Panc1 (cell line): ENCODE measurements around the gene KANK2.

Experiments
- POLR2AphosphoS5 ChIP-seq: IDR thresholded peaks from 2 replicates; pipeline ENCODE4 v1.6.1; 2012; ENCODE audit warnings: mild to moderate bottlenecking, low read depth, low read length, moderate library complexity
- TF ChIP-seq, protein P1 (sequence below), 2 experiments: IDR thresholded peaks; 2 replicates each; pipeline ENCODE4 v1.6.1; 2011 to 2012; ENCODE audit warnings: low read depth in 2 of 2, control low read depth in 1 of 2, low read length in 1 of 2, mild to moderate bottlenecking in 1 of 2, moderate library complexity in 1 of 2; ENCODE audit not compliant: insufficient read depth in 1 of 2

GRCh38 chr19:11154683-11155047 lies 42.7 kb downstream of the KANK2 start:
- TF ChIP-seq, protein P1, sequence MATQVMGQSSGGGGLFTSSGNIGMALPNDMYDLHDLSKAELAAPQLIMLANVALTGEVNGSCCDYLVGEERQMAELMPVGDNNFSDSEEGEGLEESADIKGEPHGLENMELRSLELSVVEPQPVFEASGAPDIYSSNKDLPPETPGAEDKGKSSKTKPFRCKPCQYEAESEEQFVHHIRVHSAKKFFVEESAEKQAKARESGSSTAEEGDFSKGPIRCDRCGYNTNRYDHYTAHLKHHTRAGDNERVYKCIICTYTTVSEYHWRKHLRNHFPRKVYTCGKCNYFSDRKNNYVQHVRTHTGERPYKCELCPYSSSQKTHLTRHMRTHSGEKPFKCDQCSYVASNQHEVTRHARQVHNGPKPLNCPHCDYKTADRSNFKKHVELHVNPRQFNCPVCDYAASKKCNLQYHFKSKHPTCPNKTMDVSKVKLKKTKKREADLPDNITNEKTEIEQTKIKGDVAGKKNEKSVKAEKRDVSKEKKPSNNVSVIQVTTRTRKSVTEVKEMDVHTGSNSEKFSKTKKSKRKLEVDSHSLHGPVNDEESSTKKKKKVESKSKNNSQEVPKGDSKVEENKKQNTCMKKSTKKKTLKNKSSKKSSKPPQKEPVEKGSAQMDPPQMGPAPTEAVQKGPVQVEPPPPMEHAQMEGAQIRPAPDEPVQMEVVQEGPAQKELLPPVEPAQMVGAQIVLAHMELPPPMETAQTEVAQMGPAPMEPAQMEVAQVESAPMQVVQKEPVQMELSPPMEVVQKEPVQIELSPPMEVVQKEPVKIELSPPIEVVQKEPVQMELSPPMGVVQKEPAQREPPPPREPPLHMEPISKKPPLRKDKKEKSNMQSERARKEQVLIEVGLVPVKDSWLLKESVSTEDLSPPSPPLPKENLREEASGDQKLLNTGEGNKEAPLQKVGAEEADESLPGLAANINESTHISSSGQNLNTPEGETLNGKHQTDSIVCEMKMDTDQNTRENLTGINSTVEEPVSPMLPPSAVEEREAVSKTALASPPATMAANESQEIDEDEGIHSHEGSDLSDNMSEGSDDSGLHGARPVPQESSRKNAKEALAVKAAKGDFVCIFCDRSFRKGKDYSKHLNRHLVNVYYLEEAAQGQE (IDR thresholded peaks at IDR 0.05; ENCODE audit: insufficient read depth in 1 of 2, low read depth in 2 of 2, low read length in 1 of 2), result no peak
- TF ChIP-seq POLR2AphosphoS5, result no peak
